GM12874 (cell line): ENCODE measurements around the gene CELF5.

ENCODE experiments used
- CTCF ChIP-seq: IDR thresholded peaks from 2 replicates; pipeline ENCODE4 v1.5.1; 2011; ENCODE audit warnings: low read depth, mild to moderate bottlenecking, control low read depth, low read length, moderate library complexity; ENCODE audit not compliant: insufficient read depth

The CELF5 gene

DNA sequence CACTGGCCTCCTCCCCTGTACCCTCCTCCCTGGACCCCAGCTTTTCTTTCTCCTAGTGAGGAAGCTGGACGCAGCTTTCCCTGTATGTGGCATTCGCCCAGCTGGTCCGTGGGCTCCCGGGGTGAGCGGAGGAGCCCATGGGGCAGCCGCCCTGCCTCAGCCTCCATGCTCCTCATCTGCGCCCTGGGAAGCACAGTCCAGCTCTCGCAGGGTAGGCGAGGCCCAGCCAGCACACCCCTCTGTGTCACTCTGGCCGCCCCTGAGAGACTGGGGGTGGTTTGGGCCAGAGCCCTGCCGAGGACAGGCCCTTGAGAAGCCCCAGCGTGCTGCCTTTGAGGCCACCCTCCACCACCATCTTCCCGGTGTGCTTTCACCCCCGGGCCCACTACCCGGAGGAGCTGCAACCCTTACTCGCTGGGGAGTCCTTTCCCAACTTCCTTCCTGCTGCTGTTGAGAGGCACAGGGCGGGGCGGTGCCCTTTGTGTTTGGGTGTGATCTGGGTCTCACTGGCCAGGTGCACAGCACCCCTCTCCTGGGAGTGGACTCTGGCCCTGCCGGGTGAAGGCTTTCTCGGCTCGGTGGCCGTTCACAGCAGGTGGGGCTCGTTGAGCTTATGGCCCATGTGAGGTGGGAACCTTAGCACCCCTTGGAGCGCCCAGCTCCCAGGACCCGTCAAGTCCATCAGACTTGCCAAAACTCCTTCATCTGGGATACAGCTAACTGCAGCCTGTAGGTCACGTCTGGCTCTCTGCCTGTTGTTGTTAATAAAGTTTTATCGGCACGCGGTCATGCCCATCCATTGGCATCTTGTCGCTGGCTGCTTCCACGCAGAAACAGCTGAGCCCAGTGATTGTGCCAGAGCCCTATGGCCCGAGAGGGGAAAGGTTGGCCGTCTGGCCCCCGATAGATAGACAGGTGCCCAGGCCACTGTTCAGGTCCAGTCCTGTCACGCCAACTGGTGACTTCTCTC is 35.5 kb upstream of the CELF5 start:
- TF ChIP-seq CTCF = no peak

DNA sequence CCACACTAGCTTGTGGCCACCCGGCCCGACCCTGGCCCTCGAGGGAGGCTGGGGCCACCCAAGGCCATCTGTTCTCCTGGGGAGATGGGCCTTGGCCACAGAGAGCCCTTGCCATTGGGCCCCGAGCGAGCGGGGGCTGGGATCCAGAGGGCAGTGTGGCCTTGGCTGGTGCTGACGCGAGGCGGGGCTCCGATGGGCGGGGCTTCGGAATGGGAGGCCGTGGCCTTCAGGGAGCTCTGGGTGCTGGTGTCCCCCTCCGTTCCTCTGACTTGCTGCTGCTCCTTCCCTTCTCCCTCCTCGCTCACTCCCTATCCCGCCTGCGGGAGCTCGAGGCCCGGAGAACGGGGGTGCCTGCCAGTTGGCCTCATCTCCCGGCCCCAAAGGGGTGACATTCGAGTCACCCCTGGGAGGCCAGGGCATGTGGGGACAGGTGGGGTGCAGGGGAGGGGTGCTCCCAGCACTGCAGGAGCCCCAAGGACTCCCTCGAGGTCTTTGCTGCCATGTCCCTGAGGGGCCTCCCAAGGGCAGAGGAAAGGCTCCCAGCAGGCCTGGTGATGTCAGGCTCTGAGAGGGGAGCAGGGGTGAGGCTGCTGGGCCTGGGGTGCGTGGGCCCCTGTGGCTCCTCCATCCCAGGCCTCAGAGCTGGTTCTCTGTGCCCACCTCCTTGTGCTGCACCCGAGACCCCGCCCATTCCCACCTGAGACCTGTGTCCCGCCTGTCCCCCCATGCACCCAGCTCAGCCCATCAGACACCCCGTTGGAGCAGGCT is 34.6 kb upstream of the CELF5 start:
- no peak for TF ChIP-seq CTCF

DNA sequence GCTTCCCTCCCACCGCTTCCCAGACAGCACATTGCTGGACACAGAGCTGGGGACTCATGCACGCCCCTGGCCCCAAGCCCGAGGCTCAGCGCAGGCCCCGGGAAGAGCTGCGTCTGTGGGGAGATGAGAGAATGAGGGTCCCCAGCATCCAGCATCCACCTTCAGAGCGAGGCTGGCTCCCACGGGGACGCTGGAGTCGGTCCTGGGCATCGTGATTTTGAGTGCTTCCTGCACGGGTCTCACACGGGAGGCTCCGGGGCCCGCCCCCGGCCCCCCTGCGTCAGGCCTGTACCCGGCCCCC is 34.0 kb upstream of the CELF5 start:
- TF ChIP-seq CTCF = no peak

DNA sequence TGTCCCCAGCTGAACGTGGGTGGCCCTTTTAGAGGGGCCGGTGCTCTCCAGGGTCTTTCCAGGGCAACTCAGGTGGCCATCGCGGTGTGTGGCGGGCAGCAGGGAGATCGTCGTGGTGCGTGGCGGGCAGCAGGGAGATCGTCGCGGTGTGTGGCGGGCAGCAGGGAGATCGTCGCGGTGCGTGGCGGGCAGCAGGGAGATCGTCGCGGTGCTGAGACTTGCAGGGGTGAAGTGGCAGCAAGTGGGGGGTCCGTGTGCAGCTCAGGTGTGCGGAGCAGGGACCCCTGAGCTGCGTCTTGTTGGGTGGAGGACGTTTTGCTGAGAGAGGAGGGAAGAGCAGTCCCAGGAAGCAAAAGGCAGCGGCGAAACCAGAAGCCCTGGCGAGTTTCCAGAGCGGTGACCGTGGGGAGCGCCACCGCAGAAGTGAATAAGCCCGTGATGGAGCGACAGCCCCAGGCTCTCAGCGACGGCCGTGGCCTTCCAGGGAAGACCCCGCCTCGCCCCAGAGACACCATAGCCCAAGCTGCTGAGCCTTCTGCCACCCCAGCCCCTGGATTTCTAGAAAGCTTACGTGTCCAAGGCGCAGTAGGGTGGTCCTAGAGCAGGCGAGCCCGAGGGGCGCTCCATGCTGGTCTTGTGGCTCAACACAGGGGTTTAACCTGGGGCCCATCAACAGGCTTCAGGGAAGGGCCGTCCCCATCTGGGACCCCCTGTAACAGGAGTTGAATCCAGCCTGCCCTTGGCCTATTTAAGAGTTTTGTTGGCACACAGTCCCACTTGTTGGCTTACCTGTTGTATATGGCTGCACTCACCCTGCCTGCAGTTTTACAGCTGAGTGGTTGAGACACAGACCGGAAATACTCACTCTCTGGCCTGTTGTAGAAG is 33.3 kb upstream of the CELF5 start:
- no peak for TF ChIP-seq CTCF

- TF ChIP-seq CTCF = no peak
These were observed 32.2 kb upstream of the CELF5 start for GRCh38 chr19:3192228-3192635.

GRCh38 chr19:3192684-3193083 is 31.8 kb upstream of the CELF5 start:
- TF ChIP-seq CTCF = no peak
